ENCODE results near the gene CCDC167.
"Not testable (repeated sequence)": the region's sequence is repeated elsewhere in the genome, so short reads cannot be mapped to it uniquely, and the experiment has no call there.

The CCDC167 gene

DNA sequence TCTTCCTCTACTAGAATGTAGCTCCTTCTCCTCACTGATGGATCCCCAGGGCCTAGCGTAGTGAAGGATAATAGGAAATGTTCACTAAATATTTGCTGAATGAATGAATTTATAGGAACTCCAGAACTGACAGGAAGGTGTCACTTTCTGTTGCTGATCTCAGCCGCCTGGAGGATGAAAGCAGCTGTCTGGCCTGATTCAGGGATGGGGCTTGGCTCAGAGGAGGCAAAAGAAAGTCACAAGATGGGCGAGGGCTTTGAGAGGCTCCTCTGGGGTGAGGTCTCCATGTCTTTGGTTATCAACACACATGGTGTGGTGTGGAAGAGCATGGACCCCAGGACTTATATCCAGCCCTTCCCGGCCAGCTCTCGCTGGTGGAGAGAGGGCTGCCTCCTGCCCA, 11.5 kb upstream of the CCDC167 start:
- no peak for TF ChIP-seq ZNF274 (IDR thresholded peaks at IDR 0.05; ENCODE audit: low read depth, low read length)
- H3K4me3 ChIP-seq (ENCODE audit: low read length) = no peak overlapping the region

DNA sequence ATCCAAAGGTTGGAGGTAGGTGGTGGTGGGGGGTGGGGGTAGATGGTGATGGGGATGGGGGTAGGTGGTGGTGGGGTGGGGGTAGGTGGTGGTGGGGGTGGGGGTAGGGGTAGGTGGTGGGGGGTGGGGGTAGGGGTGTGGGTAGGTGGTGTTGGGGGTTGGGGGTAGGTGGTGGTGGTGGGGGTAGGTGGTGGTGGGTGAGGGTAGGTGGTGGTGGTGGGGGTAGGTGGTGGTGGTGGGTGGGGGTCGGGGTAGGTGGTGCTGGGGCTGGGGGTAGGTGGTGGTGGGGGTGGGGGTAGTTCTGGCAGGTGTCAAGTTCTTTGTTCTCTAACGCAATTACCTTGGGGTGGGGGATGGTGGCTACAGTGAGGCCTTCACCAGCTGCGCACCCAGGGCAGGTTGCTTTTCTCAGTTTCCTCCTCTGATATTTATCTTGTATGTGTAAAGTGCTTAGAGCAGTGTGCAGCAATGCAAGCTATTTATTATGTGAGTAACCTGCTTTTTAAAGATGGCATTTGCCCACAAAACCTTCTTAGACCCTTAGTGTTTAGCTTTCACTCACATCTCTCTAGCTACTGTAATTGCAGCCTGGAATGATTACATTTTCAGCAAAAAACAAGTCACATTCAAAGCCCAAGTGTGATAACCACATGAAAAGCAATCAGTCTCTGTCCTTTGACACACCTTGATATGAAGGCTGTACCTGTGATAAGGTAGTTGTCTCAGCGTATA, 8.2 kb upstream of the CCDC167 start:
- TF ChIP-seq ZNF274 (IDR thresholded peaks at IDR 0.05; ENCODE audit: low read depth, low read length) = no peak
- H3K4me3 ChIP-seq (ENCODE audit: low read length) = no peak overlapping the region

DNA sequence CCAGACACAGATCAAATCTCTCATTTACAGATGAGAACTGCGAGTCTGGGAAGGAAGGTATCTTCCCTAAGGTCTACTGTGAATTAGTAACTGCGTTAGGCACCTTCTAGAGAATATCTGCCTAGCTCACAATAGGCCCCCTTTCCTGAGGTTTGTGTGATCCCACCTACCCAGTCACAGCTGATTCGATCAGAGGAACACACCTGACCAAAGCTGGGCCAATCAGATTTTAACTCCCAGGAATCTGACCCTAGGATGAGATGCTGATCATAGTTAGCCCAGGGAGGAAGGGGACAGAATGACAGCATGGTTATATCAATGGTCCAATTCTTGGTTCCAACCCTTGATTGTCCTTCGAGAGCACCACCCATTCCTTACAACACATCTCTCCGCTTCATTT, 7.4 kb upstream of the CCDC167 start:
- no peak overlapping the region for H3K4me3 ChIP-seq (ENCODE audit: low read length)
- TF ChIP-seq ZNF274 (IDR thresholded peaks at IDR 0.05; ENCODE audit: low read depth, low read length) = no peak

DNA sequence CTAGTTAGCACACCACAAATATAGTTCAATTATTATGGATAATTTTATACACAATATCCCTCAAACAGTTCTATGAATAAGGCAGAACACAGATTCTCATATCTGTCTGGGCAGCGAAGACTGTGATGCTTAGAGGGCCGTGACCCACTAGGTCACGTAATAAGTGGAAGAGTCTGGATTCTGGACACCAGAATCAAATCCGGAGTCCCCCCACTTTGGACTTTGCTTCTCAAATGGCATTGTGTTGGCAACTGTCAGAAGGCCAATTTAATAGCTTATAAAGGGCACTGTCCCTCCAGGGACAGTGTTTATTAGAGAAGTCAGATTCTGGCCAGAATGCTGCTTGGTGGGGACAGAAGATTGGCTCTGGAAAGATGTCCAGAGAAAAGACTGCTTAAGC, 6.8 kb upstream of the CCDC167 start:
- no peak for TF ChIP-seq ZNF274 (IDR thresholded peaks at IDR 0.05; ENCODE audit: low read depth, low read length)
- no peak overlapping the region for H3K4me3 ChIP-seq (ENCODE audit: low read length)

DNA sequence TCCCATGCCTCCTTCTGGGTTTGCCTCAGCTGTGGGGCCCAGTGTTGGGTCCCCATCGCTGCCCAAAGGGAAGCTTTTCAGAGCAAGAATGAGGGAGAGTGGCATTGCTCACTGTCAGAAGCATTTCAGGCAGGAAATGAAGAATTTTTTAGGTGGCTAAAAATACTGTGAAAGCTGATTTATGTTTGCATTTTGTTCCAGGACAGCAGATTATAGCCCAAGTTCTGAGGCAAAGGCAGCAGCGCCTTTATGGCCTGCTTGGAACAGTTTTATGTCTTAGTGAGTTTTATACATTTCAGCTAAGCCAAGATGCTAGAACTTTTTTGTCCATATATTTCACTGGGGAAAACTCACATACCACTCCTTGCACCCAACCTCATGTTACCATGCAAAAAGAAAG, 4.3 kb upstream of the CCDC167 start:
- no peak for TF ChIP-seq ZNF274 (IDR thresholded peaks at IDR 0.05; ENCODE audit: low read depth, low read length)
- no peak overlapping the region for H3K4me3 ChIP-seq (ENCODE audit: low read length)

DNA sequence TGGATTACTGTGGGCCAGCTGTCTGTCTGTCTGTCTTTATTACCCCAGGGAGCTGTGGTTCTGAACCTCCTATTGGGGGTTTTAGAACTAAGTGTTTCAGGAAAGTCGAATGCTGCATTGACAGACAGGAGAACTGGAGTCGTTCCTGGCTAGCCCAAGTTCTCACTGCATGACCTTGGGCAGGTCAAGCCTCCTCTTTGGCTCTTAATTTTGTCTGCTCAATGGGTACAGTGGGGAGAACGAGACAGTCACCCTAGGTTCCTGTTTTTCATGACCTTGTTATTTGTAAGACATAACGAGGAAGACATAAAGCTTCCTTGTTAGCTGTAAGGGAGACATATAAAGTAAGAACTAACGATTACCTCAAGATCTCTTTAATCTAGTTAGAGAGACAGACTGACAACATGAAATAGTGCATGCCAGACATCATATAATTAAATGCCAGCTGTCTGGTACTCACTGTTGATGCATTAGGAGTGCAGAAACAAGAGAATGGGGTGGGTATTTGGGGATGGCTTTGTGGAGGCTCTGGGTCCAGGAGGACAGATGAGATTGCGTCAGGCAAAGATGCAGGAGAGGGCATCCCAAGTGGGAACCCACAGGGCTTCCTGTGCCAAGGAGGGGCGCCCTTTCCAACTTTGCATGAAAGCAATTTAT, 3.7 kb upstream of the CCDC167 start:
- TF ChIP-seq ZNF274 (IDR thresholded peaks at IDR 0.05; ENCODE audit: low read depth, low read length) = no peak

DNA sequence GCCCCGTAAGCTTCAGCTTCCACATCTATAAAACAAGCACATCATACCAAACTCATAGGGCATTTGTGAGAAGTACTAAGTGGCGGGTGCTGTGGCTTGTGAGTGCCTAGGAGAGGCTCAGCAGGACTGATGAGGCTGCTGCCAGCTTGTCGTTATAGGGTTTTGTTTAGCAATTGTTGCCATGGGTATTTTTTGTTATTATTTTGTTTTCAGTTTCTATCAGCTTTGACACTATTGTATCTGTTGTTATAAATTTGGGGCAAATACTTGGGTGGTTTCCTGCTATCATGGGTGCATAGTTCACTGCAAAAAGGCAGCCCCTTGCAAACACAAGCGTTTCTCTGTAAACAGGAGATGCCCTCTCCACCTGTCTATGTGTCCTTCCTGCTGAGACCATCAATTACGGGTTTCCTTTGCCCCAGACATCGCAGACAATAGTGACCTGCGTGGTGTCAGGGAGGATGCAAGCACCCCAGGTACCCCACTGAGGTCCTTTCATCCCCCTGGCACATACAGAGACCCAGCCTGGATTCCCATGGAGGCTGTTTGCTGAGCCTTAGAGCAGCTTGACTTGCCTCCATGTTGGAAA, 3.1 kb upstream of the CCDC167 start:
- H3K4me3 ChIP-seq (ENCODE audit: low read length) = no peak overlapping the region
- TF ChIP-seq ZNF274 (IDR thresholded peaks at IDR 0.05; ENCODE audit: low read depth, low read length) = no peak

More for the DNA sequence above, 3.7 kb upstream of the CCDC167 start:
- no peak overlapping the region for H3K4me3 ChIP-seq (ENCODE audit: low read length)

DNA sequence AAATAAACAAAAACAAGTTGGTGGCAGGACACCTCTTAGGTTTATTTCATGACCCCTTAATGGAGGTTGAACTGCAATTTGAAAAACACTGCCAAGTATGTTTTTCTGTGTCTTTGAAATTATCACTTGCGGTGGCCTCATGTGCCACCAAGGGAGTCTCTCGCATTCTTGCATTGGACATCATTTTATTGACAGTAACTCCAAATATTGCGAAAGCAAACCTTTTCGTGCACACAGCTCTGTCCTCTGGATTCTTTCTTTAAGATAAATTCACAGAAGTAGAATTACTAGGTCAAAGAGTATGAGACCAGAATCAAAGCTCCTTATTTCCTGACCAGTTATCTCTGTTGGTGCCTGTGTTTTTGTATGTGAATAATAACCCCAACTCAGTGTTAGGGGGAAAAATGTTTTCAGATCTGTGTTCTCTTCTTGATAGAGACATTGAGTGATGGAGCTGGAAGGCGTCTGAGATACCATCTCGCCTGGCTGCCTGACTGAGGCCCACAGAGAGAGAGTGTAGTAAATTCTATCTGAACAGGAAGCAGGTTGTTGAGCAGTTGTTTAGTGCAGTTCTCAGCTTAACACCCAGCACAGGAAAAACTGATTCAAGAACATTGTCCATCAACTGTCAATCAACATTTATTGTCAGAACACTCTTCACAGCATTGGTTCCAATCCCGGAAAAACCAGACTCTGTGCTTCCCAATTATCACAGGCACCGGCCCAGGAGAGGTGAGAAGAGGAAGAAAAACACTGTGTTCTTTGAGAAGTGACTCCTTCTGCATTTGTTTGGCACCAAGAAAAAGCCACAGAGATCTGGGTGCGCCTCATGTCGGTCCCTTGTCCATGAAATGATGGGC, 2.2 kb upstream of the CCDC167 start:
- TF ChIP-seq ZNF274 (IDR thresholded peaks at IDR 0.05; ENCODE audit: low read depth, low read length) = no peak
- no peak overlapping the region for H3K4me3 ChIP-seq (ENCODE audit: low read length)

DNA sequence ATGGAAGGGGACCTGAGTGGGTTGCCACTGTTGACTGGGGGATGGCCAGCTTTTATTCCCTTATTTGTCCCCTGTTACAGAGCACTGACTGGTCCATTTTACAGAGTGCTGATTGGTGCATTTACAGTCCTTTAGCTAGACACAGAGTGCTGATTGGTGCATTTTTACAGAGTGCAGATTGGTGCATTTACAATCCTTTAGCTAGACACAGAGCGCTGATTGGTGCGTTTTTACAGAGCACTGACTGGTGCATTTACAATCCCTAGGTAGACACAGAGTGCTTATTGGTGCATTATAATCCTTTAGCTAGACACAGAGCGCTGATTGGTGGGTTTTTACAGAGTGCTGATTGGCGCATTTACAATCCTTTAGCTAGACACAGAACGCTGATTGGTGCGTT, 1.2 kb upstream of the CCDC167 start:
- not testable (repeated sequence) for H3K4me3 ChIP-seq (ENCODE audit: low read length)

DNA sequence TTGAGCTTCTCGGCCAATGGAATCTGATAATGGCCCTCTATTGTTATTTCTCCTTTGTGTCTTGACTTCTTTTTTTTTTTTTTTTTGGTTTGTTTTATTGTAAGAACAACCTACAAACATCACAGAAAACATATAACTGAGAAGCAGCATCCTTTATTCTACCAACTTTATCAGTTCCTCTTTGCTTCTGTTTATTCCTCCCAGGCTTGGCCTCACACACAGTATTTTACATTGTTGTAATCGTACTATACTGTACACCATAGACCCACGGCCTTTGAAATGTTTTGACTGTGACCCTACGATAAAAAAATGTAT, 558 bp upstream of the CCDC167 start:
- no peak overlapping the region; the same call in 1 of the 2 replicates for H3K4me3 ChIP-seq (ENCODE audit: low read length)
- TF ChIP-seq ZNF274 (IDR thresholded peaks at IDR 0.05; ENCODE audit: low read depth, low read length) = no peak

DNA sequence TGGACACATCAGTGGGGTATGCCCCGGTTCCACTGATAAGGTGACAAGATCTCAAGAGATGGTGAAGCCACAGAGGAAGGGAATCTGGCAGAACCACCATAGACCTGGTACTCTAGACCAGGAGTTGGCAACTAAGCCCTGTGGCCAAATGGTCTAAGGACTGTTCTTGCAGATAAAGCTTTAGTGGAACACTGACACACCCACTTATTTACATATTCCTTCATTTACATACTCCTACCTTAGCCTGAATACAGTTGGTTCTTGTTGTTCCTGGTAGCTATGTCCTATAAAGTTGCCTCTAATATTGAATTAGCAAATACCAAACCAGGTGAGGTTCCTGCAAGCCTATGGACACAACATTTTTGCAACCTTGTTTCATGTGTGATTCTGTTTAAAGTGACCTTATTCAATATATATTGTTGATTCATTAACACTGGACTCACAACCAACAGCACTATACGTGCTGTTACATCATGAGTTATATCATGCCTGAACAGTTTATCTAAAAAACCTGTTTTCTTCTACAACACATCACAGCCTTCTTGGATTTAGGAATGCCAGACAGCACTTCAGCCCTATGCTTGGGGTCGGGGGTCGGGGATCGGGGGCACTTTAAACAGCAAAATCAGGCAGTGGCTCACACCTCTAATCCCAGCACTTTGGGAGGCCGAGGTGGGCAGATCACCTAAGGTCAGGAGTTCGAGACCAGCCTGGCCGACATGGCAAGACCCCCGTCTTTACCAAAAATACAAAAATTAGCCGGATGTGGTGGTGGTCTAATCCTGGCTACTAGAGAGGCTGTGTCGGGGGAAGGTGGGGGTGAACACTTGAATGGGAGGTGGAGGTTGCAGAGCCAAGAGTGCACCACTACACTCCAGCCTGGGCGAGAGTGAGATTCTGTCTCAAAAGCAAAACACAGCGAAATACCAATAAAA, 2.5 kb downstream of the CCDC167 start:
- no peak overlapping the region for H3K4me3 ChIP-seq (ENCODE audit: low read length)
- no peak for TF ChIP-seq ZNF274 (IDR thresholded peaks at IDR 0.05; ENCODE audit: low read depth, low read length)

DNA sequence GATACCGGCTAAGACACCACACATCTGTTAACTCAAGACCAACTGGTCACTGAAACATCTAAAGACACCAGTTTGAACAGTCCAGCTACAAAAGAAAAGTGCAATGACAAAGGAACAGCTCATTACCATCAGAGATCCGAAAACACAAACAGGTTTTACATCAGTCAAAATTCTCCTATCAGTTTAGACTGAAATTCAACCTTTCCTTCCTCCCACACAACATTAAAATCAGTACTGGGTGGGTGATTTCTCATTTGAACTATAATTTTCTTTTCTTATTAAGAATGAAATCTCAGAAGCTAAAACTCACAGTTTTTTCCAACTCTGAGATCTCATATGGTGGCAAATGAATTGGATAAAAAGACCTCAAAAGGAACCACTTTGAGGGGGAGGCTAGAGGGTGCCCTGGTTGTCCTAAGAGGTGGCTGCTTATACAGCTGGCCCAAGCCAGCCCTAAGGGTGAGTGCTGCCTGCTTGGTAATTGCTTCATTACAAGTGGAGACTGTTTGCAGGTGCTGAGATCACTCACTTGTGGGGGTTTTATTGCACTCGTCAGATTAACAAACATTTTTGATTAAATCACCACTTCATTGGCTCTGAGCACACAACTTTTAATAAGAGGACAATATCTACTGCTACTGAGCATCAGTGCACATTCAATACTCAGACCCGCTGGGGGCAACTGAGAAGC, 4.3 kb downstream of the CCDC167 start:
- no peak overlapping the region for H3K4me3 ChIP-seq (ENCODE audit: low read length)
- TF ChIP-seq ZNF274 (IDR thresholded peaks at IDR 0.05; ENCODE audit: low read depth, low read length) = no peak

DNA sequence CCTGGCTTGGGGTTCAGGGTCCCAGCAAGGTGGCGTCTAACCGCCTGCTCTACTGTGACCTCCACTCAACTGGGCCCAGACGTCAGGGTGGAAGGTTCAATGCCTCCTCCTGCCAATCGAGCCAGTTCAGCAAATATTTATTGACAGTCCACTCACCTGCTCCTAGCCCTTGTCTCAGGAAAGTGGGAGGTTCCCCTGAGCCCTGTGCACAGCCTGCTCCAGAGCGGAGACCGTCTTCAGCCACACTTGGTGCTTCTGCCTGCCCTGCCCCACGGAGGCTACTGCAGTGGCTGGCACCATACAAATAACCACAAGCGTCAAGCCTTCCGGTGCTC, 6.1 kb downstream of the CCDC167 start:
- no peak overlapping the region for H3K4me3 ChIP-seq (ENCODE audit: low read length)

More for the DNA sequence above, 6.1 kb downstream of the CCDC167 start:
- no peak for TF ChIP-seq ZNF274 (IDR thresholded peaks at IDR 0.05; ENCODE audit: low read depth, low read length)
